EH (cell line): ENCODE results near the gene ADGRL3.
"Not testable (repeated sequence)": the region's sequence is repeated elsewhere in the genome, so short reads cannot be mapped to it uniquely, and the experiment has no call there.

ENCODE experiments used
- DNase-seq: peaks from one replicate; pipeline ENCODE4 v3.0.0-alpha.2; 2015; ENCODE audit warnings: low read depth

ADGRL3 gene

DNA sequence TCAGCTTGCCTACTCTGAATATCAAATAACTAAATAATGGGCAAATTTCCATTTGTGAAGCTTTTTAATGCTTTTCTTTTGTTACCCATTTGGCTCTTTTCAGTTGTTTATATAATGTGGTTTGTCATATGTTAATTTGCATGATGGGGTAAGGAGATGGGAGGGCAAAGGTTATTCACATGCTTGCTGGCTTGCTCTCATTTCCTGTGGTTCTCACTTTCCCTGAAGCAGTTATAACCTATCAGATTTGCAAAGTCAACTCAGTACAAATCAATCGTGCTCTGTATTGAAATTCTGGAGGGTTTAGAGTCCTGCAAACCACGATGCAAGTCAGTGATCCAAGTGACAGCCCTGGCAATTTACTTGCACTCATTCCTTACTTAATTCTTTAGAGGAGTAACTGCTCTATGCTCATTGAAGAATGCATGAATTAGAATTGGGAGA is 711.2 kb downstream of the ADGRL3 start:
- DNase-seq: no peak

DNA sequence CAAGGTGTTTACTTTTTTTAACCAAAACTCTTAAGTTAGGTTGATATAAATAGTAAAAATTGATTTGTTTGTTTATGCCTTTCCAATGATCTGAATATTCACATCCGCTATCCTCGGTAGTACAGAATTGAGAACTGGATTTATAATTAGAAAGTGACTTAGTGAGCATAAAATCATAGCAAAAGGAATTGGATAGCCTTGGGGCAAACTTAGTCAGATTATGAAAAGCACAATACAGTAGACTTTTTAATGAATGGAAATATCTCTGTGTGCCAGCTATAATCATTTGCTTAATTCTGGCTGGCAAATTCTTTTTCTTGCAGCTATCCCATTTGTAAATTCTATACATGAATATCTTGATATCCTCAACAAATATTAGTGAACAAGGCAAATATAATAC is 713.5 kb downstream of the ADGRL3 start:
- no peak for DNase-seq

DNA sequence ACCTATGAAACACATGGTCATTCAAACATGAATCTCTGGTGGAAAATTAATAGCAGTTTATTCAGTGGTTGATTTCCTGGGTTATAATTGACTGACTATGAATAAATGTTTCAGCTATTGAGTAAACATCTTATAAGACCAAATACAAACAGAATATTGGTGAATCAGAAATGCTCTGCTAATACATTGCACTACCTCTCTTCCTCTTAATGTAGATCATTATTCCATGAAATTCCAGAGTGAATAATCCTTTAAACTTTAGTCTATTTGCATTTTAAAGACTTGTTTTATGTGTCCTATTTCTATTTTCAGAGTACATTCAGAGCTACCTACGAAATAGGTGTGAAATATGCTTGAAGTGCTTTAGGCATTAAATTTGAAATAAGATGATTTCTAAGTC is 715.4 kb downstream of the ADGRL3 start:
- no peak for DNase-seq

DNA sequence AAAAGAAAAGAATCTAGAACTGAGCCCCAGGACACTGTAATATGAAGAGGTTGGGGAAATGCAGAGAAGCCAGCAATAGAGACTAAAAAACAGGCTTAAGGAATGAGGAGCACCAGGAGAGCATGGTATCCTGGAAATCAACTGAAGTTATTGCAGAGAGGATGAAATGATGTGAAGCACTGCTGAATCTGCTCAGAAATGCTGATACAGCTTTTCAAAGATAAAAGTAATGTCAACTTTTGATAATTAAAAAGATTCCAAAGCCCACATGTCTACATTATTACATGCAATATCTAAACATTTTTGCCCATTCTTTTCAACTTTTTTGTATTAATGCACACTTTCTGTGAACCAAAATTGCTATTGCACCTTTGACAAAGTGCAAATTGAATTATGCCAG is 718.4 kb downstream of the ADGRL3 start:
- no peak for DNase-seq

DNA sequence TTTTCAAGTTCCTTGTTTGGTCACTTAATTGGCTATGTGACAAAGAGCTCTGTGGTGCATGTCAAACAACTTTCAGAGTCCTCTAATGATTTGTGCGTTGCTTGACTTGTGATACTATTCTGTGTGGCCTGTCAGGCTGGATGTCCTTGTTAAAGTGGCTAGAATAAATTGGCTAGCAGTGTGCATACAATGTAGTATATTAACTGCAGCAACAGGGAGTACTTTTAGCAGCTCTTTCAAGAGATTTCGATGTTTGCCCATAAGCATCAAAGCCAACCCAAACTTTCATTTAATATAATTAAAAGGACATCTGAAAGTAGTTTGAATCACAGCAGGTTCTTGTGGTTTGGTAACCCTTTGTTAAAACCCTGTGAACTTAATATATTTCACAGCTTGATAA is 718.9 kb downstream of the ADGRL3 start:
- no peak for DNase-seq

DNA sequence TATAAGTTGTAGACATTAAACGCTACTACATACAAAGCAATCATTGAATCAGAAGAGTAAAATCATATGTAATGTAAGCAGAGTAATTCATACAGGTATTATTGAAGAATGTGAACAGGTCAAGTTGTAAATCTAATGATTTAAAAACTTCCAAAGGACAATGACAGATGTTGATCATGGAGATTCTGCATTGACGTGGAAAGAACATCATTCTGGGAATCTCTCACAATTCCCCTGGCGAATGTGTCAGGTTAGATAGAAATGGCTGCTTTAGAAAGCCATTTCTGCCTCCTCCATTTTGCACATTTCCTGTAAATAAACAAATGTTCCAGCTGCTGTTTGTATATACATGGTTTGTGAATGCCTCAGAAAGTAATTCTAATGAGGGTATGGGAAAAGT is 719.4 kb downstream of the ADGRL3 start:
- DNase-seq: no peak

DNA sequence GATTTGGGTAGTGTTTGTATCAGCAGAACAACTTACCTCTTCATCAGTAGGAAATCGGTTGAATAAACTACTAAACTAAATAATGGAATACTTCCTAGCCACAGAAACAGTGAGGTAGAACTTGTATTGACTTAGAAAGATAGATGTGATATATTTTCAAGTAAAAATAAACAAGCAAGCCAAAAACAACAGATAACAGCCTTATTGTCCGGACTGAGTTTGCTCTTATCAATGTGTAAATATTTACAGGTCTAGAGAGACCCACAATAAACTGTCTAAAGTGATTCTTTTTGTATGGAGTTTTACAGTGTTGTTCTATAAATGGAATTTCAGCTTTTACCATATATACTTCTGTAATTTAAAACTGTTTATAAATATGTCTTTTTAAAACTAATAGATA is 721.8 kb downstream of the ADGRL3 start:
- no peak for DNase-seq

DNA sequence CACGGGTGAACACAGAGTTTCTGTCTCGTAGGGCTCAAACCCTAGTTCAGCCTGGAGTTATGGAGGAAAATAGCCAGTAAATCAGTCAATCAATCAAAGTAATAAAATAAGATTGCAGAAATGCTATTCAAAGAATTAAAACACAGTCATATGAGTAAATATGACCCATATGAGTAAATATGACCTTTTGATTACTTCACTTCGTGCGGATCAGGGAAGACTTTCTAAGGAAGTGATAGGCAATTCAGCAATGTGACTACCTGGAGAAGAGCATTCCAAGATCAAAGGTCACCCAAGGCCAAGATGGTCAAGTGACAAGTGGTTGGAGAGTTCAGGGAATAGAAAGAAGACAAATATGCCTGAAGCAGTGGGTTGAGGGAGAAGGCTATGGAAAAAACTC is 722.6 kb downstream of the ADGRL3 start:
- DNase-seq: no peak

DNA sequence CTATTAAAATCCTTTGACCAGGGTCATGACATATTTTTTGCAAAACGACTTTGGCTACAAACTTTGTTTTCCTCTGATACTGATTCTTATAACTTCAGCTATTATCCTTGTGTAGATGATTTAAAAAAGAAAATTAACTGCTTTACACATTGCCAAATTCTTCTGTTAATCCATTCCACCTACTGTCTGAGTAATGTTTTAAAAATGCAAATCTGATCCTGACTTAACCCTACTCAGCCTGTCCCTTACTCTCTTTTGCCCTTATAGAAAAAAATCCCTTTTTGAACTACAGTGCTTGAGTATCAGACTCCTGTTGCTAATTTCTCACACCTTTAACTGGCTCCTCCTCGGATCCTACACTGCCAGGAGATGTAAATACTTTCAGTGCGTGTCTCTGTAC is 723.1 kb downstream of the ADGRL3 start:
- DNase-seq: no peak

DNA sequence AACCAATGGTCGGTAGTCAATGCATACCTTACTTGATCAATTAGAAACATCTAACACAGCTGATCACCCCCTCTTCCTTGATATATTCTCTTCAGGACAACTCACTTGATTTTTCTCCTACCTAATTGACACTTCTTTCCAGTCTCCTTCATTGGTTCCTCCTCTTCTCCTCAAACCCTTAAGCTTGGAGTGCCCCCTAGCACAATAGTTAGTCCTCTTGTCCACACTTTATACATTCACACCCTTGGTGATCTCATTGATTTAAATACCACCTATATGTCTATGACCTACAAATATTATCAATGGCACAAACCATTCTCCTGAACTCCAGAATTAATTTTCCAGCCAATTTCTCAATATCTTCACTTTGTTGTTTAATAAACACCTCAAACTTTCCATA is 724.0 kb downstream of the ADGRL3 start:
- no peak for DNase-seq

DNA sequence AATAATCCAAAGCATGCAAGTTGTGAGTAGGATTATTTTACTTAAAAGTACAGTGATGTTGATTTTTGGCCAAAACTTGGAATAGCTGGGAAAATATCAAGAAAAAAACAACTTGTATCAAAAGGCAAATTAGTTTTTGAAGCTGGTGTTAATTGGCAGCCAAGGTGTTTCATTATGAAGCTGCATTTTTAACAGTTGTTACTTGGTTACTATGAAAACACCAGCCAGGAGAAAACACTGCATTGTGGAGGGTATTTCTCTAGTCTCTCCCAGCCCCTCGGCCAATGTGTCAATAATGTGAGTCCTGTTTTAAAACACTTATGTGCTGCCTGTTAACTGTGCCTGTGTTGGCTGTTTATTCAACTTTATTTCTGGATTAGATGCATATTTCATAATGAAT is 733.4 kb downstream of the ADGRL3 start:
- DNase-seq: no peak

DNA sequence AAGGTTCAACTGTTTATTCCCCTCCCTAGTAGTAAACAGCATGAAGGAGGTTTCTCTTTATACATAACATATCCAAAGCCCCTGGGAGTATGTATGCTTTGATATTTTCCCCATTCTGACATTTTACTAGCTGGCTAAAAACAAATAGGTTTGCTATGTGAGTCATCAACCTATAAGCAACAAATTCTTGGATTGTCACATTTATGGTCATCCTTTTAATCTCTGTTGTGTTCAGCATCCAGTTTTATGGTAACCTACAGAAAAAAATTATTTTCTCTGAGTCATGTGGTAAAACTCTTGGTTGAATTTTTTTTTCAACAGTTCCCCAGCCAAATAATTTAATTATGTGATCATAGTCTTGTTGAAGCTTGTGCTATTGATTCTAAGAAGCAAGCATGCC is 734.1 kb downstream of the ADGRL3 start:
- no peak for DNase-seq

DNA sequence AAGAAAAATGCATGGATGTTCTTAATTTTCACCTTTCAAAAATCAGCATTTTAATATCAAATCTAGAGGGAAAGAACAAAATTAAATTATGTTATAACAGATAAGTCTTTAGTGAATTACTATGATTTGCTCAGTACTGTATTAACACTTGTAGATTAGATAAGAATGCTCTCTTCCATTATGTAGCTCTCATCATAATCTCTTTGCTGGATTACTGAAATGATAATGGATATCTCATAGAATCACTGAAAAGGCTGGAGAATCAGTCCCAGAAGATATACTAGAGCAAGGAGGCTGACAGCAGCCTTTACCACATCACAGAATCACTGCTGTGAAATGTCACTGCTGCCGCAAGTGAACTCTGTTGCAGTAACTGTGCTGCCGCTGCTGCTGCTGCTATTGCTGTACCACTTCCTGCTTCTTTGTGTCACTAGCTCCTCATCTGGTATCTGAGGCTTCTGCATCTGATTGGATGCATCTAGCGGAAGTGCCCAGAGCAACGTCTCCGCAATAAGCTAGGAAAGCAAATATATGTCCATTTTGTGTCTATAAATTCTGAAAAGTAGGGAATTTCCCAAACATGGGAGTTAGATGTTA is 738.2 kb downstream of the ADGRL3 start:
- DNase-seq: no peak

DNA sequence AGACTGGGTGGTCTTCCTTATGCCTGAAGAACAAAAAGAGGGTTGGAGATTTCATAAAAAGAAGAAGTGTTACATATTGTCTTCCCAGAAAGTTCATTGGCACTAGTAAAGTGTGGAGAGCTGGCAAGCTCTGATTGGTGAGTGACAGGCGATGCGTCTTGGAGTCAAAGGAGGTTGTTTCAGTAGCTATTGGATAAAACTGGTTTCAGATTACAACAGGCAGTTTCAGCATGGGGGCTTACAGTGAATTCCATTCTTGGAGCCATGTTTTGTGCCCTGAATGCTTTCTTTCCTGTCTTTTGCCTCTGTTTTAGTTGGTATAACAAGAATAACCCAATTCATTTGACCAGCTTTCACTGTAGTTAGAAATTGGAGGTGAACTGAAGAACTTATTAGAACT is 750.5 kb downstream of the ADGRL3 start:
- no peak for DNase-seq

DNA sequence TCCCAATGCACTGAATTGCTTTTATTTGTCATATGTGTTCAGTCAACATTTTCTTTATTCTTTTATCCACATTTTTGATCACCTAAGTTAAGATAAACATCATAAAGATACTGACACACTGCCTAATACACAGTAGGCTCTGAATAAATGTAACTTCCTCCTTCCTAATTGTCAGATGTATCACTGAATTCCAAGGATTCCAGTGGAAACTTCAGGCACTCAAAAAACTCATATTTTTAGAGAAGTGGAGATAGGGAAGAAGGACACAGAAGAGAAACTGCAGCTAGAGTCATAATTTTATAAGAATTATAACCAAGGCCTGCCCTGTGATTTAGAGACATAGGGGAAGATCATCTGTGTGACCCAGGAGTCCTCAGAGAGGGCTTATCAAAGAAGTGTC is 753.3 kb downstream of the ADGRL3 start:
- DNase-seq: no peak

DNA sequence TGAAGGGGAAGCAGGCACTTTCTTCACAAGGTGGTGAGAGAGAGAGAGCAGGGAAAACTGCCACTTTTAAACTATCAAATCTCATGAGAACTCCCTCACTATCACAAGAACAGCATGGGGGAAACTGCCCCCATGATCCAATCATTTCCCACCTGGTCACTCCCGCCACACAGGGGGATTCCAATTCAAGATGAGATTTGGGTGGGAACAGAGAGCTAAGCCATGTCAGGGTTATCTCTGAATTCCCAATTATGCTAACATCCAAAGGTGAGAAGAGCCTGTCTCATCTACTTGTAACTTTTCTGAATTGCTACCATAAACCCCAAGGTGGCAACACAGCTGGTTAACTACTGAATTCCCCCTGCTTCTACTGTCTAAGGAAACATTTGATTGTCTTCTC is 758.5 kb downstream of the ADGRL3 start:
- no peak for DNase-seq

DNA sequence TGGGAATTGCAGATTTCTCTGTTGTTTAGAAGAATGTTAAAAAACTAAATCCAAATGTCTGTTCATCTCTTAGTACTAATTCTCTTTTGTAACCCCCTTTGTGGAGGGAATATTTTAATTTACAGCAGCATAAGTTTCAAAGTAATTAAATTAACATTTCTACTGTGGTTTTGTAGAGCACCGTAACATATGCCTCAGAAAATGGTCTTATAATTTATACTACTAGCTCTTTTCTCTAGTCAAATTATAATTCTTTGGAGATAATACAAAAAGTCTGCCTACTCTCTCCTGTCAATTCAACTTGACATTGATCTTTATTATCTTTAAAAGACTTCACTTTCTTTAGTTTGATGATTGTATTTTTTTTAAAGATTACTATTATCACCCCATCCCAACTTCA is 759.0 kb downstream of the ADGRL3 start:
- no peak for DNase-seq

DNA sequence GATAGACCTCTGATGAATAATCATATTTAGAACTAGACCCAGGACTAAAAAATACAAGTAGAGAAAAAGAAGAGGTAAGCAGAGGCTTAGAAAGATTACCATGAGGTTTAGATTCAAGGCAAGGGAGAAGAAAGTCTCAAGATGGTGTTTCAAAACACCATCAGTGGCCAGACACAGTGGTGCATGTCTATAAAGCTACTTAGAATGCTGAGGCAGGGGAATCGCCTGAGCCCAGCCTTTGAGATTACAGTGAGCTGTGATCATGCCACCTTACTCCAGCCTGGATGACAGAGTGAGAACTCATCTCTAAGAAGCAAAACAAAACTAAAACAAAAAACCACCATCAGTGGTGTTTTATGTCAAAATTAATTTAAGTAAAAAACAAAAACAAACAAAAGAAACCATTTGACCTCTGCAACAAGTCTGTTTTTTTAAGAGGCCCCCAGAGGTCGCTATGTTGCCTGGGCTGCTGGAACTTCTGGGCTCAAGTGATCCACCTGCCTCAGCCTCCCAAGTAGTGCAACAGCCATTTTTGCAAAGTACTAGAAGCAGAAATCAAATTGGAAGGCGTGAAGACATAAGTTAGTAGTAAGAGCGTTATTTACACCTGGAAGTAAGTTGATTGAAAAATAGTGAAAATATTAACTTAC is 784.3 kb downstream of the ADGRL3 start:
- no peak for DNase-seq

DNA sequence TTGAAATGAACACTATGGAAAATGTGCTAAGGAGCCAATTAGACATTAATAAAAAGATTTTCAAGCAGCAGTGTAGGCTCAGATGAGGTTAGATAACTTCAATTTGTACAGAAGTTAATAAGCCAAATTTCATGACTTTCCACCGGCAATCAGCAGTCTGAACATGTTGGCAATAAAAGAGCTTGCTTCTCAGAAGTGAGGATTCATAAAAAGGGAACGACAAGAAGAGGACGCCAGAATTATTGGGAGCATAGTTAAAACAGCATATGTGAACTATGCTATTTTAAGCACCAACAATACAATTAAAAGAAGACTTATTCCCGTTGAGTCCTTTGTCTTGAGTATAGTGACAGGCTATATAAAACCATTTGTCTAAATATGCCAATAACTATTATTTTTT is 785.3 kb downstream of the ADGRL3 start:
- no peak for DNase-seq

DNA sequence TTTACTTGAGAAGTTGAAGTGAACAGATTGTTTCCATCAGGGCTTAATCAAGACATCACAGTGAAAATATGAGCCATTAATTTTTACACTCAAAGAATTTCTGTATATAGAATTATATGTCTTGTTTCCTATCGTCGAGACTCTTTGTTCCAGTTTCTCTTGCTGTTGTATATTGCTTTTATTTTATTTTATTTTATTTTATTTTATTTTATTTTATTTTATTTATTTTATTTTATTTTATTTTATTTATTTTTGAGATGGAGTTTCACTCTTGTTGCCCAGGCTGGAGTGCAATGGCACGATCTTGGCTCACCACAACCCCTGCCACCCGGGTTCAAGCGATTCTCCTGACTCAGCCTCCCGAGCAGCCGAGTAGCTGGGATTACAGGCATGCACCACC is 786.8 kb downstream of the ADGRL3 start:
- not testable (repeated sequence) for DNase-seq

DNA sequence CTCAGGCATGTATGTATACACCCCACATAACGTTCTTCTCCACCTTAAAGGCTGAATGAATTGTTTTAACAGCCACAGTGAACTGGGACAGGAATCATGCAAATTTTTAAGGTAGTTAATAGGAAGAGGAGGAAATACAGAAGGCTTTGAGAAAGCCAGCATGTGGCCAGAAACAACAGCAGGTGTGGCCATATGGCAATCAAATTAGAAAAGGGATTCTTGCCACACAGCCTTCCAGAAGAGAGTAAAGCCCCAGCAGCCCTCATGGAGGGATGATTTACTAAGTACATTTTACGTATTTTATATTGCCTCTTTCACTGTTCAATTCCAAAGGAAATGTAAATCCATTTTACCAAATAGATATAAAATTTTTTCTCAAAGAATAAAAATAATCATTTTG is 792.2 kb downstream of the ADGRL3 start:
- no peak for DNase-seq

DNA sequence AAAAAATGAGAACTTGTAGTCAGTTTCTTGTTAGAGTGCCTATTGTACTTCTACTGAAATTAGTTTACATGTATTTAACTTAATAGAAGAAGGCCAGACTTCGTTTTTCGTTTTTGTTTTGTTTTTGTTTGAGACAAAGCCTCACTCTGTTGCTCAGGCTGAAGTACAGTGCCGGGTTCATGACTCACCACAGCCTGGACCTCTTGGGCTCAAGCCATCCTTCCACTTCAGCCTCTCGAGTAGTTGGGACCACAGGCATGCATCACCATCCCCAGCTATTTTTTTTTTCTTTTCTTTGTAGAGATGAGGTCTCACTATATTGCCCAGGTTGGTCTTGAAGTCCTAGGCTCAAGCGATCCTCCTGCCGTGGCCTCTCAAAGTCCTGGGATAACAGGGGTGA is 793.9 kb downstream of the ADGRL3 start:
- DNase-seq: no peak

DNA sequence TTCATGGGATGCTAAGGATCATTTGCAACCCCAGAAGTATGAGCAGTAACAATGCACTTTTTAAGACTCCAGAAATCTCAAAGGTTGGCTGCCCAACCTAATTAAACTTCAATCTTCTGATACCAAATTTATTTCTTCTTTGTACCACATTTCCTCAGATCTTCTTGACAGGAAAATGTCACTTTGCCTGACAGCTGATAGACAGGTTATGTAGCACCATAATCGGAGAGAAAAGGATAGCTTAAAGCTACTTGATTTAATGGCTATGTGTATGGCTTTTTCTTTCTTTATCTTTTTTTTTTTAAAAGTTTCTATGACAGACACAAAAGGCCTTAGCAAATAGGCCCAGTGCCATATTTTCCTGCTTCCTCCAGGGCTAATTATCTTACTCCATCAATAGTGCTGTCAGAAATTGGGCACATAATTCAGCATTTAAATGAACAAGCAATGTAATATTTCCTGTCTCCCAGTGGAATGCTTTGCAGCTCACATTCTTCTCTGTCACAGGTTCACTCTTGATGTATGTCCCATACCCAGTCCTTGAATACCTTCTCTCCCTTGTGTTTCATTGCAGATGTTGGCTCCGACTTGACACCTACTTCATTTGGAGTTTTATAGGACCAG is 795.7 kb downstream of the ADGRL3 start:
- no peak for DNase-seq

DNA sequence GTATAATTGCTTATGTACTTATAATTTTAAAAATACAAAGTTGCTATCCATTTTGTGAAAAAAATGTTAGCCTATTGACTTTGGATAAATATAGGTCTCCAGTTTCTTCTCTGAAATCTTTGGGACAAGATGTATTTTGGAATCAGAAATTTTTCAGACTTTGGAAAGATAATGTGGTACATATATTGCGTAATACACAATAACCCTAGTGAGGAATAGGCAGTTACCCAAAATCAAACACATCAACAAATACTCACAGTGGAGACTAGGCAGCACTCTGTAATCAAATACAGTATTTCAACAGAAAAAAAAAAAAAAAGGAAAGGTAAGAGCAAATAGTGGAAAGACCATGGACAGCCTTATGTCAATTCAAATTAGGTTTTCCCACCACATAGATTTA is 796.8 kb downstream of the ADGRL3 start:
- no peak for DNase-seq
